Upper lobe of left lung (tissue), 4 donors: ENCODE measurements around the gene LIN37.

Experiments used
- CTCF ChIP-seq, 6 experiments: fragments of 450-650 bp in 4 of 6; fragments of 200-600 bp in 2 of 6; sonication (generic) in 2 of 6; IDR thresholded peaks; one replicate each; pipeline ENCODE4 v1.5.1; 2016 to 2019; ENCODE audit warnings: antibody characterized with exemption in 6 of 6
- EP300 ChIP-seq, 4 donors: sonication (generic); formaldehyde crosslinking; IDR thresholded peaks; one replicate each; pipeline ENCODE4 v1.5.1; 2017; ENCODE audit warnings: antibody characterized with exemption in 4 of 4, control low read depth in 2 of 4
- POLR2A ChIP-seq, 4 donors: fragments of 450-650 bp; IDR thresholded peaks; one replicate each; pipeline ENCODE4 v1.5.1; 2016 to 2017; ENCODE audit warnings: antibody characterized with exemption in 4 of 4, mild to moderate bottlenecking in 2 of 4
- POLR2AphosphoS5 ChIP-seq, 2 donors: sonication (generic); formaldehyde crosslinking; IDR thresholded peaks; one replicate each; pipeline ENCODE4 v1.5.1; 2017; ENCODE audit warnings: antibody characterized with exemption in 2 of 2

- TF ChIP-seq CTCF (IDR thresholded peaks at IDR 0.05) (no peak), POLR2AphosphoS5 (IDR thresholded peaks at IDR 0.05) (no peak), EP300 (IDR thresholded peaks at IDR 0.05) (no peak), POLR2A (IDR thresholded peaks at IDR 0.05) (no peak)
These were observed 33.6 kb upstream of the LIN37 start for GRCh38 chr19:35714601-35715354.
